SHP77 (cell line): ENCODE data around the gene XPNPEP1.

Experiments used
- DNase-seq, 2 experiments: peaks; one replicate each; lab custom pipeline; 2025; lab: John Stamatoyannopoulos, UW

The XPNPEP1 gene

DNA sequence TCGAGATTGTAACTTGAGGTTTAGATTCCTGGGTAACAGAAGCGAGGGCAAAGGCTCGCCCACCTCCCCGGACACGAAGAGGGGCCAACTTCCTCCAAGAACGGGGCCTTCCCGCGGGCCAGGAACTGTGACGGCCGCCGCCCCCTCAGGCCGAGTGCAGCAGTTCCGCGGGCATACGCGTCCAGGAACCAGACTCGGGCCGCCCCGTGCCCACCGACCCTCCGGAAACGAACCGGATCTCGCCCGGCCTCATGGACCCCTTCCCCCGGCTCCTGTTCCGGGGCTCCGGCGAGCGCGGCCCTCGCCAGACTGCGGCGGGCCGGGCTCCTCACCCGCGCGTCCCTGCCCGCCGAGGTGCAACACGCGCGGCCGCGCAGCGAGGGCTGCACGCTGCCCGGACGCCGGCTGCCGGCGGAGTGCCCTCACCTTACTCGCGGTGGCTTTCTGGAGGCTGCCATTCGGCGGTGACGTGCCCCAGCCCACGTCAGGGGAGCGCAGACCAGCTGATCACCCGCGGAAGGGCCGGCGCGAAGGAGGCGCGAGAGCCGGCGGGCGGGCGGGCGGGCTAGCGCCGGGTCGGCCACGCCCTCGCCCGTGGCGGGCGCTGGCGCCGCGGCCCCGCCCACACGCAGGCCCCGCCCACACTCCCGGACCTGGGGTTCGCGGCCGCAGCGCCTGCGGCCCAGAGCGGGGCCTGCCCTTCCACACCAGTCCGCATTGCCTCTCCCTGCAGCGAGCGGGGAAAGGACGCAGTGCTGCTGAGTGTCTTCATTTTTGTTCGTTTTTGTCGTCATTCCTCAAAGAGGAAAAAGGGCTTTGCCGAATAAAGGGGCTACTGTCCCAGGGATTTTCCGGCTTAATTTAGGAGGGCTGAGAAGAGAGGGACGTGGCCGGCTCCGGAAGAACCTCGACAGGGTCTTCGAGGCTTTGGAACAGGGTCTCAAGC lies at the start of gene XPNPEP1:
TSS of gene XPNPEP1 (minus strand) at position 536 of the 946 bp plus-strand sequence. CDS start at position 458, 78 bp downstream.
- peak; percentile 62 to 68 for DNase-seq

DNA sequence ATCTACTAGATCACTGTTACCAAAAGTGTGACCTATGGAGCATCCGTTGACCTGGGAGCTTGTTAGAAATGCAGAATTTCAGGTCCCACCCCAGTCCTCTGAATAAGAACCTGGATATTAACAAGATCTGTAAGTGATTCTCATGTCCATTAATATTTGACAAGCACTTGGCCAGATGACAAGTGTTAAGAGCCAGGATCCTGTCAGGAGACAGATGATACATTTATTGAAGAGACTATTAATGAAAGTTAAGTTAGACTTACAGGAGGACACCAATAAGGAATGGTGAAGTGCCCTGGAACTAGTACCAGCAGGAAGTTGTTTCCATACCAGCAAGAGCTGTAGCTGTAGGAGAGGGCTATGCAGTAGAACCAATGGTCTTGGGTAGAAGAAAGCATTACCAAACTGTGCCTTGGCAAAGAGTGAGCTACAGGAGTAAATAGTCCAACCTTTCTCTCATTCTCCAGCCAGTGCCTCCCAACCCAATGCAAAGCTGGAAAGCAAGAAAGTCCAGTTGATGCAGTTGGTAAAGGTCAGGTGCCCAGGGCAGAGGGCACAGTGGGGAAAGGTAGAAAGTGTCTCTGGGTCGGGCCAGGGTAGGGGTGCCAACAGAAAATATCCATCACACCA lies 49.2 kb upstream of the XPNPEP1 start:
- no peak for DNase-seq

DNA sequence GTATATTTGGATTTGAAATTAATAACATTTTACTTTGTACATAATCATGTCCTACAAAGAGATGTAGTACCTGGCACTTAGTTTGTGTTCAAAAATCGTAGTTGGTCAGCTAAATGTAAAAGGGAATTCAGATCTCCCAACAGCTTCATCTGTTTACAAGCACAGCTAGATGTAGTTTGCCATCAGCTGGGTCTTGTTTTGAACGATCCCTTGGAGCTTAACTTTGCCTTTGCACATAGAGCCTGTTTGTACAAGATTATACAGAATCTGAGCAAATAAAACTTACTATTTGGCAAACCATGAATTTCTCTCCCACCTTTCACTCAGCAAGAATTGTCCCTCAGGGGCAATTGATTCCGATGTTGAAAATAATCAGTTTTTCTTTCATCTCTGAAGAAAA lies 48.3 kb upstream of the XPNPEP1 start:
- DNase-seq: no peak

DNA sequence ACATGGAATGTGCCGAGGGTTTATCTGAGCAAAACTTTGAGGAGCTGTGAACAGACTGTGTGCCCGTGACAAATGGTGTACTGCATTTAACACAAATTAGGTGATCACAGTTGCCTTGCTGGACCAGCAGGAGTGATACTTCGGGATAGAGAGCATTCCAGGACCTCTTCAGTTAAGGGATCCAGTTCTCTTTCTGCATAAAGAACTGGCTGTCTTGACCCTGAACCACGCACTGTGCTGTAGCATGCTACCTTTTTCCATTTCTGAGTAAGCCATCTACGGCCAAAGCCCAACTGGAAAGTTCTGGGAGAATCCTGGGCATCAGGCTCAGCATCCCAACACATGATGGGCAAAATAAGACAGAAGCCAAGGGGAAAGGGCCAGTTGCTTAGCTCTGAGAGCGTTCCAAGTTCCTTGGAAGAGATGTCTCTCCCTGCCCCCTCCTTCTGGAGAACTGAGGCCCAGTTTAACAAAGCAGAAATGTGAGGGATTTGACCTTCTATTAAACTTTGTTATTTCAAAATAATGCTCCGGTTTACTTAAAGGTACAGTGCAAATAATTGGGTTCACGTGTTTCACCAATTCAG lies 46.5 kb upstream of the XPNPEP1 start:
- no peak for DNase-seq

DNA sequence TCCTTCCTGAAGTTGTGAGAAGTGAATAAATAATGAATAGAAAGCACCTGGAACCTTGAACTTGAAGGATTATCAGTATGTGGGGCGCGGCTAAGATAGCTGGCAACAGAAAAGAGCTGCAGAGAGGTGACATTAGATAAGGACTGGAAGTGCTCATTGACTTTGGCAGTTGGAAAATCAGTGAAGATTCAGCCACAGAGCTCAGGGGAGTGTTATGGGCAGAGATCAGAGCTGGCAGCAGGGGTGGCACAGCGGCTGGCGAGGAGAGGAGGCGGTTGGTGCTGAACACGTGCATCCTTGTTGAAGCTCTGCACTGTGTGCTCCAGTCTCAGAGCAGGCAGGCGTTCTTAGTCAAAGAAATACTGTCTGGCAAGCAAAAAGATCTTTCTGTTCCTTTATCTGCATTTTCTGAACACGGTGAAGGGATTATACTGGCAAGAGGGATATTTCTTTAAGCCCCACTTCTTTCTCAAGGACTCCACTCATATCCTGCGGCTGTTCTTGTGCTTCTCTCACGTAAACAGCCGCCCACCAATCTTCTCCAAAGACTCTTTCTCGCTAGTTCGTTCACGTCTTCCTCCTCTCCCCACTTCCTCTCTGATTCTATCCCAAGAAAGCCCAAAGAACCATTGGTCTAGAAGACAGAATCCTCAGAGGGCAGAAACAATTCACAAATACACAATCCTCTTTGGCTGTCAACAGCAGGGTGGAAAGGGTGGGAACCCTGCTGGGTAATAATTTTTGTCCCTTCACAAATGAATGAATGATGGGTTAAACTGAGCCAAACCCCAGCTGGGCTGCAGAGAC lies 45.8 kb upstream of the XPNPEP1 start:
- no peak for DNase-seq

DNA sequence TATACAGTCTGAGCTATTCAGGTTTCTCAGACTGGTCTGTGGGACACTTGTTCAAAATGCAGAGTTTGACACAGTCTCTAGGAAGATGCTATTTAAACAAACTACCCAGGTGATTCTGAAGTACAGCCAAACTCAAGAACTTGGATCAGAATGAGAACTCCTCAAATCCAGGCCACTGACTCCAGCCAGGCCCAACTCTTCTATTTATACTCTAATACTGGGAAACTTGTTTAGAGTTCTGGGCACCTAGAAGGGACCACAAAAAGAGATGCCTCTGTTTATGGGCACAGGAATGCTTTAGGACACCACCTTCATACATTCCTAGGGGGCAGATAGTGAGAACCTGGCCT lies 44.4 kb upstream of the XPNPEP1 start:
- DNase-seq: no peak

DNA sequence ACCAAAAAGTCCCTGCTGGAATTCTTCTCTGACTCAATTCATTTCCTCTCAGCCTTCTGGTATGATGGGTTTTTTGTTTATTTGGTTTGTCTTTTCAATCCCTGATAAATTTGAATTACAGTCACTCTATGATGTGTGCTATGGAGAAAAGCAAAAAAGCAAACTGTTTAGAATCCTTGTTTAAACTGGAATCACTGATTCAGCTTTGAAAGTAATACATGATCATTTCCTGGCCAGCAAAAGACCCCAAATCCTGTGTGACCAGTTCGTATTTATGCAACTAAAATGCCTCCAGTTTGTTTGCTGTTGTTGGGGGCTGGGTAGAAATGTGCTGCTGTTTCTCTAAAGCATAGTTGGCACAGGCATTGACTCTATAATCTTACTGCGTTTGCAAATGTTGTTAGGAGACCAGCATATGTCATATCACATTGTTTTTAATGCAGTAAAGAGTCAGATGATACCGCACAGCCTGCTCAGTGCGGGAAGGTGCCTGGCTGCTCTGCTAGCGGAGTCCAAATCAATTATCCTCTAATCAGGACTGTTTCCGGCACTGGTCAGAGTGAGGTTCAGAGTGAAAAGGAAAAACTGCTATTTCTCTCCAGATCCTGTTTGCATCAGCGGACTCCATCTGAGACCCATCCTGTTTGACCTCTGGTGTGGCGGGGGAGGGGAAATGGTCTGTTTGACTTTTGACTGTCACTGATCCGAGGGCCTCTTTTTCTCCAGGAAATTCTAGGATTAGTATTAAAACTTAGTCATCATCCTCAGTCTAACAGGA lies 43.8 kb upstream of the XPNPEP1 start:
- no peak for DNase-seq

DNA sequence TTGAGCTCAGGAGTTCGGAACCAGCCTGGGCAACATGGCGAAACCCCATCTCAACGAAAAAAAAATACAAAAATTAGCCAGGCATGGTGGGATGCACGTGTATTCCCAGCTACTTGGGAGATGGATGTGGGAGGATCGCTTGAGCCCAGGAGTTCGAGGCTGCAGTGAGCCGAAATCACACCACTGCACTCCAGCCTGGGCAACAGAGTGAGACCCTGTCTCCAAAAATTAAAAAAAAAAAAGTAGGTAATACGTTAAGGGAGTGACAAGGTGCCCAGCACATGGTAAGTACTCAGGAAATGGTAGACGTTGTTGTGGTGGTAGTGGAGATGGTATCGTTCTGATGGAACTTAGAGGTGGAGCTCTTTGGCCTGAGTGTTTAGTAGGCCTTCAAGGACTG lies 41.0 kb upstream of the XPNPEP1 start:
- DNase-seq: no peak

DNA sequence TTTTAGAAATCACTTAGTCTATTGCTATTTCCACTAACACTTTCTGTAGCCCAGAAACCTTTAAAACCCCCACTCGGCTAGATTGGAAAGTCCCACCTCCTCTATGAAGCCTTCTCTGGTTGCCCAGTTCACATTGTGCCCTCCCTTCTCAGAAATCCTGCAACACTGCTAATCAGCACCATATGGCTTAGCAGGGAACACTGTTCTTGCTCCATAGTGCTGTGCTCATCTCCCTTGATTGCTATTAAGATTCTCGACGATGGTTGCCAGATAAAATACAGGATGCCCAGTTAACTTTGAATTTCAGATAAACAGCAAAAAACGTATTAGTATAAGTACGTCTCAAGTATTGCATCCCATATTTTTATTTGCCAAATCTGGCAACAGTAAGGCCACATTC lies 40.1 kb upstream of the XPNPEP1 start:
- DNase-seq: no peak

DNA sequence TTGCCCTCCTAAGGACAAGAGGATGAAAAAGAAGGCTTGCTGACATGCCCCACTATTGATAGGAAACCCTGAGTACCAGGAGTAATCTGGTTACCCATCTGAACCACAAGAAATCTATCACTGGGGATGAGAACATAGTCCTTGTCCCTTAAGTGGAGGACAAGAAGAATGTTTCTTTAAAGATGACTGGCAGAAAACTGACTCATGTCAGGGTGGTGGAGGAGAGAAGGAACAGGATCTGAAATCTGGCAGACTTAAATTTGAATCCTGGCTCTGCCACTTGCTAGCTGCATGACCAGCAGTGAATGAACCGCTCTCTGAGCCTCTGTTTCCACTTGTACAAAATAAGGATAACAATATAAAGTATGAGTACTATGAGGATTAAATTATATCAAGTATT lies 38.9 kb upstream of the XPNPEP1 start:
- no peak for DNase-seq

DNA sequence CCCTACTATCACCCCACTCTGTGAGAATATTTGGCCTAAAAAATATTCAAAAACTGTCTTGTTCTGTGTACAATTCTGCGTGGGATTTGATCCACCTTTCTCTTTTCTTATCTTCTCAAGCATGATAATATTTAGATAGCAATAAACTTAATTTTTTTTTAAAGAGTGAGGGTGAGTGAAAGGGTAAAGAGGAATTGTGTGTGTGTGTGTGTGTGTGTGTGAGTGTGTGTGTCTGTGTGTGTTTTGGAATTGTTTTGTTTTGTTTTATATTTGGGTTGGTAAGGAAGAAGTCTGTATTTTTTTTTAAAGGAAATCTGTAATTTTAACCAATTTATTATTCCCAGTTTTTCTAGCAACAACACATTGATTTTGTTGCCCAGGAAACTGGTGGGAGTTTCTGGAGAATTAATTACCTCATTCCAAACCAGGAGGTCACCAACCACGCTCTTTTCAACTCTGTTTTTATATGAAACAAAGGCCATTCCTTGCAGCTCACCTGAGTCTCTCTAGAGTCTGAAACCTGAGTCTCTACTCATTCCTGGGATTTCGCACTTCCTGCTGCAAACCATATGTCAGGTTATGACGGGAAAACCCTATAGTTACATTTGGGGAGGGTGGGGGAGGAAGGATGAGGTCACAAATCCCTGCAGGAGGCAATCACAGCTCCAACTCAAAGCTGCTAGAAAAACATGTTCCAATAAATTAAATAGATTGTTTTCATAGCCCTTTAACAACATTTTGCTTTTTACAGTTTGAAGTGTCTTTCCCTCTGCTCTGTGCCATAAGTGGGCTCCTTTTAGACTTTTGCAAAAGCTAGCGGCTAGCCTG lies 38.1 kb upstream of the XPNPEP1 start:
- peak; percentile 37 to 38 for DNase-seq

DNA sequence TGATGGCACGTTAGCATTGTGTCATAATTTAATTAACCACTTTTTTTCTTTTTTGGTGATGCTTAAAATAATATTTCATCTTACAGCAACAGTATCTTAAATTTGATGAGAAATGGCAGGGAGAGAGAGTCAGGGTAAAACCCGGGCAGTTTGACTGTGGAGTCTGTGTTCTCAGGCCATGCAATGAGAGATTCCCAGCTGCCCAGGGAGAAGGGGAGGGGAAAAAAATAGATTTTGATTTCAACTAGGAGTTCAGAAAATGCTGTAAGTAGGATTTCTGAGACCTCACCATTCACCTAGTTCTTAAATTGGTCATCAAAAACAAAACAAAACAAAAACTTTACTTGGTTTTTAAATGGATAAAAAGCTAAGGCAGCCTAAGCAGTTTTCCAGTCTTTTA lies 37.4 kb upstream of the XPNPEP1 start:
- no peak for DNase-seq

DNA sequence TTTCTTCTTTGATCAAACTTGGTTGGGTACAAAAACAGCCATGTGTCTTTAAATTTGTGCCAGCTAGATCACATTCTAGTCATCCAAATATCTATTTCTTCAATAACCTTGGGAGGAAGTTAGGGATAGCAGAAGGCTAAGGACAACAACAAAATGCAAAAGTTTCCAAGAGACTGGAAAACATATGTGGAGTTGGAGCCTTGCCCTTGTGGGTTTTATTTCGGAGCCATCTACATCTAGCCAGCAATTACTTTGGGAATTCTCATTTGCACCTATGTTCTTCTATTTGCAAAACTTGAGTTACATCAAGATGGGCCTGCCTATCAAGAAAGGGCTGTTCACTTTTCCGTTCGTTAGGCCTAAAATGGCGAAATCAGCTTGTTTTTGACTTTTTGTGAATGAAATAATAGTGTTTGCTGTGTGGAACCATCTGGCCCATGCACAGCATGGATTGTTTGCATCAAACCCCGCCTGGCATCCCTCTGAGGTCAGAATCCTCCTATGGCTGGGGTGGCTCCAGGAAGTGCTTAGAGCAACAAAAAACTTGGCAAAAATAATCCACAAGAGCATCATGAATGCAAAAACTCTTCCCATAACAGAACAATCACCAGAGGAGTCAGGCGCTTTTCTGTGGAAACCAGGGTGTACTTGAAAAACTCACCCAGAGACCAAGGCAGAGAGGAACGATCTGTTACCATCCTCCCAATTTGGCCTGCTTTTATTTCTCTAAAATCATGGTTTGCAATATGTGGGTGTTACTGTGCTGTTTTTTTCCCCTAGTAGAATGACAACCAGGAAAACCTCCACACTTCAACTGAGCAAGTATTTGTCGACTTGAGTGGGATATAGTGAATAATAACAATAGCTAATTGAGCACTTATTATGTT lies 36.2 kb upstream of the XPNPEP1 start:
- no peak for DNase-seq

DNA sequence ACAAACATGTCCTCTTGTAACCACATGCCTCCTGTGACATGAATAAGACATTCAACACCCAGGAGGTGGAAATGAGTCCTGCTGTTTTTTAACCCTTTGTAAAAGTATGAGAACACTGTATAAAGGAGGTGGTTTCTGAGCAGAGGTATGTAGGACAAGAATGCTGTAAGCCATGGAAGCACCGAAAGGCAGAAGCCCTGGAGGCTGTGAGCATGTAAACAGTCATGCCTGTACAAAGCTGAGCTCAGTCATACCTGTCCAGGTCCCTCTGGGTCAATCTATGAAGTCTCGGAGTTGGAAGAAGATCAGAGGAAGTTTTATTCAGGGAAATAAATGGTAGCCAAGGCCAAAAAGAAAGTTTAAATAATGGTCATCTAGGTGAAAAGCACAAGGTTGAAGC lies 34.7 kb upstream of the XPNPEP1 start:
- DNase-seq: no peak

DNA sequence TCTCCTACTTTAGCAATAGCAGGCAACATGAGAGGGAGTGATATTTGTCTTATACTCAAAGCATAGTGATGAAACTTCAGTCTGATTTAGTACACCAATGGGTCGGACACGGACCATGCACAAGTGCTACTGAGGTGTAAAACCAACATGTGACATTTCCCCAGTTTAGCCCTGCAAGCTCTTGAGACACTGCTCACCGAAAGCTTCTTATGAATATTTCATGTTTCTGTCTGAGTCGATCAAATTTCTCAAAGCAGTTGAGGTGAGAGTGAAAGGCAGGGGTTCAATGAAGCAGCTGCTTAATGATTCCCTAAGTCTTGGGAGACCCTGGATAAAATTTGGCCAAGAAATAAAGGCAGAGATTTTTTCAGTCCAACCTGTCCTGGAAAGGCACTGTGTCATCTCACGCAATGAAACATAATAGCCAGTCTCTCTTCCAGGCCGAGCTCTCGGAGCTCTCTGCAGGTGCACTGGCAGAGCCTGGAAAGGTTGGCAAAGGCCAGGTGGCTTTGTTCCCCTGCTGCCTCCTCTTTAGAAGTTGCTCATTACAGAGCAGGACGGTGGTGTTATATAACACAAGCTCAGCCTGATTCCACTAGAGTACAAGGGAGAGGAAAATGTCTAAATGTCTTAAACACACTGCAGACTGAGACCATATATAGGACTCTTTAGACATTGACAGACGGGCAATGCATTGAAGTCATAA lies 33.9 kb upstream of the XPNPEP1 start:
- DNase-seq: peak; percentile 64 to 70

DNA sequence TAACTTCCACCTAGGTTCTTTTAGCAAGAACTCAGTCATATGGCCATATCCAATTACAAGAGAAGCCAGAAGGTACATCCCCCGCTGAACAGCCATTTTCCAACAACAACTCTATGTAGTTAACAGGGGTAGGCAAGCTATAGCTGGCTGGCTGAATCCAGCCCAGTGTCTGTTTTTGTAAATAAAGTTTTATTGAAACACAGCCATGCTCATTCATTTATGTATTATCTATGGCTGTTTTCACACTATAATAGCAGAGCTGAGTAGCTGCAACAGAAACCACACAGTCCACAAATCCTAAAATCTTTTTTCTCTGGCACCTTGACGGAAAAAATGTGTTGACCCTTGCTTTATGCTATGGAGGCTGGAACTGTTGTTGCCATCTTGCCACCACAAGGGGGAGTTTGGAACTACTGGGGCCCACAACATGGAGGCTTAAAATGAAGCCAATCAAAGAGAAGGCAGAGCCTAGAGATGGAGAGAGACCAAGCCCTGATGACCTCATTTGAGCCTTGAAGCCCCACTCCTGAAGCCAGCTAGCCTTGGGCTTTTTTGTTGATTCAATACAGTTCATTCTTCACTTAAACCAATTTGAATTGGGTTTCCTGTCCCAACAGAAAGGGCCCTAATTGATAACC lies 33.3 kb upstream of the XPNPEP1 start:
- peak; percentile 32 to 57 for DNase-seq

DNA sequence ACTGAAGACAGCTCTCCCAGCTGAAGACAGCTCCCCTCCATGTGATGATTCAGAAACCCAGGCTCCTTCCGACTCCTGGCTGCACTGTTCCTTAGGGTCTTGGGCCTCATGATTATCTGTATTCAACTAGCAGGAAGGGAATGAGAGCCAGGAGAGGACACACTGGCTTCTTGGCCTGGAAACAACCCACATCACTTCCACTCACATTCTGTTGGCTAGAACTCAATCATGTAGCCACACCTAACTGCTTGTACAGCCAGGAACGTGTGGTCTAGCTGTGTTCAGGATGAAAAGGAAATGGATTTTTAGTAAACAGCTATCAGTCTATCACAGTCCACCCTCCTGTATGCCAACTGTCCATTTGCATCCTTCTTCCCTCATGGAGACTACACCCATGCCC lies 30.5 kb upstream of the XPNPEP1 start:
- DNase-seq: no peak

DNA sequence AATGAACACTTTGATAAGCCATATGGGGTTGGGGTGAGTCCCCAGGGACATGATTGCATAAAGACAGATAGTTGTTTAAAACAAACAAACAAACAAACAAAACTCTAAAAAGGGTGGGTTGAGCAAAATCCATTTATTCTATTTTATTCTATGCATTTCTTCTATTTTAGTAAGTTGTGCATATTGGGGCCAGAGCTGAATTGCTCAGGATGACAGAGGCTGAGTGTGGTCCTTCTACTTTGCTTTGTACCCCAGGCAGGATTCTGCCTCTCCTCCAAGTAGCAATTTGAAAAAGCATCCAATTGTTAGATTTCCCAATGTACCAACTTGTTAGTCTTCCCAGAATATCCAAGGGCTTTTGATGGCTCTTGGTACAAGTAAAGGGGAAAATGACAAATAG lies 29.2 kb upstream of the XPNPEP1 start:
- no peak for DNase-seq
